H1 (cell line): ENCODE results near the gene STK39. TPM values are rescaled to one million over a fixed set of nuclear protein-coding genes. Genes with fewer than 3 reads are reported as not detected.

Source experiments
- JUND ChIP-seq: IDR thresholded peaks from 2 replicates; pipeline ENCODE4 v1.6.1; 2011; ENCODE audit warnings: mild to moderate bottlenecking, improper control_type of control experiment, low read length
- polyA plus RNA-seq, 7 experiments: library from polyadenylated mRNA; depleted of rRNA in 3 of 7; stranded (reverse) in 5 of 7; unstranded in 2 of 7; fragments of >200 nt in 5 of 7; fragments of 200-250 nt in 2 of 7; gene quantifications; 1 replicate in 5 of 7; 2 replicates in 1 of 7; 4 replicates in 1 of 7; pipeline versions ENCODE4 v1.2.1 to v1.2.3, GENCODE V29; 2011 to 2013; ENCODE audit warnings: missing spikeins in 2 of 7, mixed read lengths in 2 of 7
- total RNA-seq: library from RNA; stranded (reverse); fragmentation: NEBNext Ultra II Directional; extraction: Animal tissue kit (Norgen Biotek cat#: 25700); gene quantifications from 2 replicates; pipeline ENCODE4 v1.2.1, GENCODE V29; 2021

STK39 gene
- total and polyA plus RNA-seq, 2 of the 8 experiments (the other 6 are each of a cell fraction or from before 2014, with no cell fraction given): 13.7 to 23.8 TPM

DNA sequence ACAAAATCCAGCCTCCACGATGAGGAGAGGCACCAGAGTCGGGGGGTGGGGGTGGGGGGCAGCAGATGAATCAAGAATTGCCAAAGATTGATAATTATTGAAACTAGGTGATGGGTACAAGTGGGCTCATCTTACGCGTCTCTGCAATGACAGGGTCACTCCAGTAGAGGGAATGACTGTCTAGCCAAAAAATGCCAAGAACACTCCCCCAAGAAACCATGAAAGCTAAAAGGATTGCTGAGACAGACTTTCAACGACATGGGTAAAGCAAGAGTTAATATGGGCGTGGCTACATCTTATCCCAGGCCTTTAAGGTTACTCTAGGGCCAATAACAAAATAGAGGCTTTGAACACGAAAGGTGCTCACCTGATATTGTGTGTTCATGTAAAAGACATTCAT is 86.5 kb downstream of the STK39 start (continued):
- TF ChIP-seq JUND: 0 out of 2 replicates have a peak, but pooled peaks have one; percentile 13
